ENCODE results near the gene NME7. TPM values are rescaled to one million over a fixed set of nuclear protein-coding genes. Genes with fewer than 3 reads are reported as not detected.

NME7 gene
- polyA plus RNA-seq, 1 experiment, result 7.5 TPM

DNA sequence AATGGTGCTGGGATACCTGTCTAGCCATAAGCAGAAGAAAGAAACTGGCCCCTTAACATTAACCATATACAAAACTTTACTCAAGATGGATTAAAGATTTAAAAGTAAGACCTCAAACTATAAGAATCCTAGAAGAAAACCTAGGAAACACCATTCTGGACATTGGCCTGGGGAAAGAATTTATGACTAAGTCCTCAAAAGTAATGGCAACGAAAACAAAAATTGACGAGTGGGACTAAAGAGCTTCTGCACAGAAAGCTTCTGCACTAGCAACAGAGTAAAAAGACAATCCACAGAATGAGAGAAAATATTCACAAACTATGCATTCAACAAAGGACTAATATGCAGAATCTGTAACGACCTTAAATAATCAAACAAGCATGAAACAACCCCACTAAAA lies 66.7 kb downstream of the NME7 start:
- Histone ChIP-seq H3K27me3 (ENCODE audit: control insufficient read depth, insufficient read depth, low read length) (no peaks in the 10 kb centered on the region), H3K4me3 (ENCODE audit: low read depth, low read length) (no peak overlapping the region), H3K36me3 (ENCODE audit: control insufficient read depth, insufficient read depth, low read length) (no peaks in the 10 kb centered on the region)
- ChIA-PET POLR2A (no interaction called here), CTCF (no interaction called here)
- no peak for DNase-seq (ENCODE audit: low read depth)
- TF ChIP-seq, protein P1, sequence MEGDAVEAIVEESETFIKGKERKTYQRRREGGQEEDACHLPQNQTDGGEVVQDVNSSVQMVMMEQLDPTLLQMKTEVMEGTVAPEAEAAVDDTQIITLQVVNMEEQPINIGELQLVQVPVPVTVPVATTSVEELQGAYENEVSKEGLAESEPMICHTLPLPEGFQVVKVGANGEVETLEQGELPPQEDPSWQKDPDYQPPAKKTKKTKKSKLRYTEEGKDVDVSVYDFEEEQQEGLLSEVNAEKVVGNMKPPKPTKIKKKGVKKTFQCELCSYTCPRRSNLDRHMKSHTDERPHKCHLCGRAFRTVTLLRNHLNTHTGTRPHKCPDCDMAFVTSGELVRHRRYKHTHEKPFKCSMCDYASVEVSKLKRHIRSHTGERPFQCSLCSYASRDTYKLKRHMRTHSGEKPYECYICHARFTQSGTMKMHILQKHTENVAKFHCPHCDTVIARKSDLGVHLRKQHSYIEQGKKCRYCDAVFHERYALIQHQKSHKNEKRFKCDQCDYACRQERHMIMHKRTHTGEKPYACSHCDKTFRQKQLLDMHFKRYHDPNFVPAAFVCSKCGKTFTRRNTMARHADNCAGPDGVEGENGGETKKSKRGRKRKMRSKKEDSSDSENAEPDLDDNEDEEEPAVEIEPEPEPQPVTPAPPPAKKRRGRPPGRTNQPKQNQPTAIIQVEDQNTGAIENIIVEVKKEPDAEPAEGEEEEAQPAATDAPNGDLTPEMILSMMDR (IDR thresholded peaks at IDR 0.05; ENCODE audit: insufficient read depth, low read depth, low read length), result no peak

GRCh38 chr1:169298441-169298840 lies 69.2 kb downstream of the NME7 start:
- TF ChIP-seq, protein P1 (IDR thresholded peaks at IDR 0.05; ENCODE audit: insufficient read depth, low read depth, low read length), result no peak
- Histone ChIP-seq H3K4me3 (ENCODE audit: low read depth, low read length) (no peak overlapping the region), H3K36me3 (ENCODE audit: control insufficient read depth, insufficient read depth, low read length) (no peaks in the 10 kb centered on the region), H3K27me3 (ENCODE audit: control insufficient read depth, insufficient read depth, low read length) (no peaks in the 10 kb centered on the region)
- ChIA-PET CTCF (no interaction called here), POLR2A (no interaction called here)
- no peak for DNase-seq (ENCODE audit: low read depth)

DNA sequence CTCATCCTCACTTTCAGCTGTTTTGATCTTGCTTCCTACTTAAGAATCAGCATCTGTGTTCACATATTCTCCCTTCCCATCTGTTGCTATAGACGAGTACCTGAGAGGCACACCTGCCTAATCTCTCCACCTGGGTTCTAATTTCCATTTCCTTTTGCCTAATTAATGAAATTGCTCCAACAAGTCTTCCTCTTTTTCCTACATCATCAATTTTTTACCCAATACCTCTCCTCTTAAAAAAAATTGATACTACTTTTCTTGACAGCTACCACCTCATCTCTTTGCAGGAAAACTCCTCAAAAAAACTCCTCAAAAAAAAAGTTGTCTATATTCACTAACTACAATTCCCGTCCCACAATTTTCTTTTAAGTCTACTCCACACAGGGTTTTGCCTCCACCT lies 71.8 kb downstream of the NME7 start:
- DNase-seq (ENCODE audit: low read depth), result no peak
- Histone ChIP-seq H3K27me3 (ENCODE audit: control insufficient read depth, insufficient read depth, low read length) (no peaks in the 10 kb centered on the region), H3K4me3 (ENCODE audit: low read depth, low read length) (no peak overlapping the region), H3K36me3 (ENCODE audit: control insufficient read depth, insufficient read depth, low read length) (no peaks in the 10 kb centered on the region)
- ChIA-PET POLR2A (no interaction called here), CTCF (no interaction called here)
- TF ChIP-seq, protein P1 (IDR thresholded peaks at IDR 0.05; ENCODE audit: insufficient read depth, low read depth, low read length), result no peak

DNA sequence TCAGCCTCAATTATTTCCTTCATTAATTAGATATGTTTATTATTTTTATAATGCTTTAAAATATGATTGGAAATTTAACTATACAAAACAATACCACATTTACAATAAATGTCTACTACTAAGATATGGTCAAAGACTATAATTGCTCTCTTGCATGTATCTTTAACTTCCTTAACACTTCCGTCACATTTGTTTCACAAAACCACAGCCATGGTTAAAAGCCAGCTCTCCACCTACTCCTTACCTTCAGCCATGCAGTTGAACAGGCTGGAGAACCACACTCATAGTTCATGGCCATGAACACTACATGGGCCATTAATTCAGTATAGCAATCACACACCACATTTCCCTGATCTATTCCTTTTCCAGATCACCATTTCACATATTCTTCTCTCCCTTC lies 72.2 kb downstream of the NME7 start:
- POLR2A ChIA-PET, result no interaction called here
- Histone ChIP-seq H3K27me3 (ENCODE audit: control insufficient read depth, insufficient read depth, low read length) (no peaks in the 10 kb centered on the region), H3K36me3 (ENCODE audit: control insufficient read depth, insufficient read depth, low read length) (no peaks in the 10 kb centered on the region), H3K4me3 (ENCODE audit: low read depth, low read length) (no peak overlapping the region)
- DNase-seq (ENCODE audit: low read depth), result no peak
- TF ChIP-seq, protein P1 (IDR thresholded peaks at IDR 0.05; ENCODE audit: insufficient read depth, low read depth, low read length), result no peak
- CTCF ChIA-PET, result no interaction called here

DNA sequence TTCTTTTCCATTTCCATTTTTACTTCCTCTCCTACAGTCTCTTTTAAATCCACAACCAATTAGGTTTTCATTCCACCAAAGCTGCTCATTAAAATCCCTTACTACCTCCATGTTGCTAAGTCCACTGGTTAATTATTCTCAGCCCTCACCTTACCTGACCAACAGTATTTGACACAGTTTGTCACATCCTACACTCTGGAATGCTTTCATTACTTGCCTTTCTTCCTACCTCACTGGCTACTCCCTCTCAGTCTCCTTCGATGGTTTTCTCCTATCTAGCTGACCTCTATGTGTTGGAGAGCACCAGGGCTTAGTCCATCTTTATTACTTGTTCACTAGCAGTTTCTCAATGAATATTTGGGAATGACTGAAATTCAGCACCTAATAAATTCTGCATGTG lies 78.6 kb downstream of the NME7 start:
- DNase-seq (ENCODE audit: low read depth), result no peak
- ChIA-PET CTCF (no interaction called here), POLR2A (no interaction called here)
- Histone ChIP-seq H3K27me3 (ENCODE audit: control insufficient read depth, insufficient read depth, low read length) (no peaks in the 10 kb centered on the region), H3K36me3 (ENCODE audit: control insufficient read depth, insufficient read depth, low read length) (no peaks in the 10 kb centered on the region), H3K4me3 (ENCODE audit: low read depth, low read length) (no peak overlapping the region)
- TF ChIP-seq, protein P1 (IDR thresholded peaks at IDR 0.05; ENCODE audit: insufficient read depth, low read depth, low read length), result no peak
